H9 (cell line): Measurements from ENCODE around the gene TRAIP. TPM values are rescaled to one million over a fixed set of nuclear protein-coding genes. Genes with fewer than 3 reads are reported as not detected.

Source experiments
- DNase-seq: peaks from one replicate; pipeline ENCODE4 v3.0.0-alpha.2; 2017
- H2AFZ ChIP-seq: one replicate; pipeline ENCODE4 v1.6.1; 2013; ENCODE audit warnings: mild to moderate bottlenecking, low read length, control low read depth, moderate library complexity
- H2AK5ac ChIP-seq: 2 replicates; pipeline ENCODE4 v1.6.1; 2013; ENCODE audit warnings: low read length, control low read depth, mixed read lengths; ENCODE audit not compliant: insufficient read length
- H2BK120ac ChIP-seq: one replicate; pipeline ENCODE4 v1.6.1; 2013; ENCODE audit warnings: low read depth, mild to moderate bottlenecking, low read length, control low read depth, inconsistent platforms; ENCODE audit not compliant: poor library complexity, severe bottlenecking
- H2BK12ac ChIP-seq: 2 replicates; pipeline ENCODE4 v1.6.1; 2013; ENCODE audit warnings: low read length, control low read depth, mixed read lengths, low read depth; ENCODE audit not compliant: insufficient read length
- H2BK15ac ChIP-seq: 2 replicates; pipeline ENCODE4 v1.6.1; 2013; ENCODE audit warnings: low read depth, low read length, control low read depth
- H2BK20ac ChIP-seq: one replicate; pipeline ENCODE4 v1.6.1; 2013; ENCODE audit warnings: low read depth, mild to moderate bottlenecking, low read length, control low read depth, inconsistent platforms; ENCODE audit not compliant: poor library complexity, severe bottlenecking
- H2BK5ac ChIP-seq: 2 replicates; pipeline ENCODE4 v1.6.1; 2013; ENCODE audit warnings: low read length, control low read depth, mixed read lengths; ENCODE audit not compliant: insufficient read length
- H3K14ac ChIP-seq: 2 replicates; pipeline ENCODE4 v1.6.1; 2013; ENCODE audit warnings: low read length, control low read depth; ENCODE audit not compliant: insufficient read depth
- H3K18ac ChIP-seq: 2 replicates; pipeline ENCODE4 v1.6.1; 2013; ENCODE audit warnings: low read depth, mild to moderate bottlenecking, mixed read lengths, low read length, control low read depth; ENCODE audit not compliant: insufficient read length
- H3K23ac ChIP-seq: 2 replicates; pipeline ENCODE4 v1.6.1; 2013; ENCODE audit warnings: low read length, control low read depth, mixed read lengths, low read depth; ENCODE audit not compliant: insufficient read length
- H3K23me2 ChIP-seq: 2 replicates; pipeline ENCODE4 v1.6.1; 2013; ENCODE audit warnings: low read depth, mild to moderate bottlenecking, mixed read lengths, low read length, control low read depth; ENCODE audit not compliant: insufficient read length, poor library complexity, severe bottlenecking
- H3K27ac ChIP-seq: 2 replicates; pipeline ENCODE4 v1.5.1; 2013; ENCODE audit warnings: low read length, control low read depth, mixed read lengths, low read depth; ENCODE audit not compliant: insufficient read length
- H3K27me3 ChIP-seq: 2 replicates; pipeline ENCODE4 v1.6.1; 2013; ENCODE audit warnings: low read length, control low read depth, inconsistent platforms; ENCODE audit not compliant: insufficient read depth
- H3K4ac ChIP-seq: 2 replicates; pipeline ENCODE4 v1.6.1; 2013; ENCODE audit warnings: low read depth, mild to moderate bottlenecking, control low read depth, inconsistent platforms, low read length, moderate library complexity
- H3K4me1 ChIP-seq: 2 replicates; pipeline ENCODE4 v1.6.1; 2013; ENCODE audit warnings: low read length, control low read depth, inconsistent platforms; ENCODE audit not compliant: insufficient read depth
- H3K4me2 ChIP-seq: 2 replicates; pipeline ENCODE4 v1.6.1; 2013; ENCODE audit warnings: low read length, control low read depth, mixed read lengths; ENCODE audit not compliant: insufficient read length, insufficient read depth
- H3K56ac ChIP-seq: 2 replicates; pipeline ENCODE4 v1.6.1; 2013; ENCODE audit warnings: low read depth, mild to moderate bottlenecking, mixed read lengths, low read length, control low read depth; ENCODE audit not compliant: insufficient read length
- H3K79me1 ChIP-seq: 2 replicates; pipeline ENCODE4 v1.6.1; 2013; ENCODE audit warnings: low read depth, mild to moderate bottlenecking, moderate library complexity, low read length, control low read depth, inconsistent platforms; ENCODE audit not compliant: insufficient read depth, poor library complexity, severe bottlenecking
- H3K79me2 ChIP-seq: 2 replicates; pipeline ENCODE4 v1.6.1; 2013; ENCODE audit warnings: low read length, control low read depth, inconsistent platforms; ENCODE audit not compliant: insufficient read depth
- H3K9ac ChIP-seq: 2 replicates; pipeline ENCODE4 v1.6.1; 2013; ENCODE audit warnings: low read length, control low read depth, mixed read lengths; ENCODE audit not compliant: insufficient read length; ENCODE audit errors: extremely low read depth
- H3K9me3 ChIP-seq: one replicate; pipeline ENCODE4 v1.6.1; 2013; ENCODE audit warnings: low read depth, low read length, inconsistent platforms; ENCODE audit not compliant: control insufficient read depth
- H3T11ph ChIP-seq: one replicate; pipeline ENCODE4 v1.6.1; 2013; ENCODE audit warnings: mild to moderate bottlenecking, low read length, control low read depth, inconsistent platforms
- H4K20me1 ChIP-seq: one replicate; pipeline ENCODE4 v1.6.1; 2013; ENCODE audit not compliant: control insufficient read depth, insufficient read length, insufficient read depth
- H4K5ac ChIP-seq: 2 replicates; pipeline ENCODE4 v1.6.1; 2013; ENCODE audit warnings: low read depth, mild to moderate bottlenecking, mixed read lengths, low read length, control low read depth; ENCODE audit not compliant: insufficient read length
- H4K8ac ChIP-seq: replicated peaks from 2 replicates; pipeline ENCODE4 v1.6.1; 2013; ENCODE audit warnings: low read length, control low read depth, mixed read lengths, low read depth; ENCODE audit not compliant: insufficient read length
- H4K91ac ChIP-seq: 2 replicates; pipeline ENCODE4 v1.6.1; 2013; ENCODE audit warnings: low read depth, mild to moderate bottlenecking, moderate library complexity, mixed read lengths, low read length, control low read depth; ENCODE audit not compliant: insufficient read length
- H3K27ac Mint-ChIP-seq, 3 experiments: 2 replicates in 2 of 3; 3 replicates in 1 of 3; pipeline ENCODE4 v1.8.0; 2020 to 2021; ENCODE audit warnings: mixed read lengths in 3 of 3, mild to moderate bottlenecking in 1 of 3, moderate library complexity in 1 of 3
- H3K27me3 Mint-ChIP-seq: 2 replicates; pipeline ENCODE4 v1.8.0; 2021; ENCODE audit warnings: low read depth, mild to moderate bottlenecking, moderate library complexity, mixed read lengths
- H3K36me3 Mint-ChIP-seq, 3 experiments: 2 replicates in 2 of 3; 3 replicates in 1 of 3; pipeline ENCODE4 v1.8.0; 2020 to 2021; ENCODE audit warnings: low read depth in 3 of 3, mixed read lengths in 3 of 3; ENCODE audit not compliant: insufficient read depth in 1 of 3
- H3K4me1 Mint-ChIP-seq, 2 experiments: 2 replicates each; pipeline ENCODE4 v1.8.0; 2020; ENCODE audit warnings: mixed read lengths in 2 of 2
- H3K4me3 Mint-ChIP-seq, 2 experiments: 2 replicates in 1 of 2; 3 replicates in 1 of 2; pipeline ENCODE4 v1.8.0; 2020 to 2021; ENCODE audit warnings: mild to moderate bottlenecking in 2 of 2, mixed read lengths in 2 of 2, moderate library complexity in 1 of 2
- H3K9me3 Mint-ChIP-seq, 2 experiments: 2 replicates in 1 of 2; 3 replicates in 1 of 2; pipeline ENCODE4 v1.8.0; 2020; ENCODE audit warnings: mild to moderate bottlenecking in 2 of 2, mixed read lengths in 2 of 2, moderate library complexity in 1 of 2
- WGBS: extraction: QIAGEN DNeasy Blood & Tissue Kit; methylation state at CpG from one replicate; pipeline ENCODE4 v1.1.7; 2013; ENCODE audit warnings: missing lambda C conversion rate, low lambda C conversion rate, mixed read lengths; ENCODE audit not compliant: insufficient read length; ENCODE audit errors: extremely low coverage; 5-methylcytosine and 5-hydroxymethylcytosine counted together
- total RNA-seq: library from RNA; stranded (reverse); gene quantifications from 2 replicates; pipeline ENCODE4 v1.2.1, GENCODE V29; 2021
- TF ChIP-seq, protein P1 (sequence below): fragments of 200-600 bp; sonication (generic); conservative IDR thresholded peaks from 3 replicates; pipeline ENCODE4 v1.8.0; 2021; ENCODE audit warnings: antibody characterized with exemption, mild to moderate bottlenecking

Gene TRAIP
- total RNA-seq, 1 experiment from 2014 or later: 36.7 TPM

DNA sequence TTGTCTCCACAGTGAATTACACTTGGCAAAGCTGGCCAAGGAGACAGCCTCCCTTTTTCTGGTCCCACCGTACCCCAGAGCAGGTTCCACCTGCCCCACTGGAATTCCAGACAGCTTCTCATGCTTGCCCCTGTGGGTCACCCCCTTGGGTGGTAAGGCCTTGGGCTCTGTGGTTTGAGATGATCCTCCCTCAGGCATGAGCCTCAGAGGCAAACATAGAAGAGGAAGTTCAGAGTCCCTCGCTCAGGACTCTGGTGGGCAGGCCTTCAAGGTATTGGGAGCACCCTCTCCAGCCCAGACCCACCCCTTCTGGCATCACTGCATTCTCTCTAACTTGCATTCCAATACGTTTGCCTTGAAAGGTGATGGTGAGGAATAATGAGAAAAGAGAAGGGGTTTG is 25.0 kb downstream of the TRAIP start:
- no peak overlapping the region for H2AFZ ChIP-seq
- no peak overlapping the region for H3K14ac ChIP-seq
- no peaks in the 10 kb centered on the region for H3K27me3 ChIP-seq
- no peak overlapping the region for H2BK5ac ChIP-seq
- H2AK5ac ChIP-seq: no peak overlapping the region
- H3K9me3 ChIP-seq: no peaks in the 10 kb centered on the region
- no peaks in the 10 kb centered on the region for H3K79me2 ChIP-seq
- Mint-ChIP-seq H3K27me3 (no peaks in the 10 kb centered on the region), H3K9me3 (no peaks in the 10 kb centered on the region), H3K27ac (no peak overlapping the region), H3K36me3 (peaks cover 19 to 68% (median 46%) of the 10 kb centered on the region in 3 experiments; a peak in 6 of 7 replicates), H3K4me1 (no peaks in the 10 kb centered on the region), H3K4me3 (no peak overlapping the region)
- no peak overlapping the region for H2BK20ac ChIP-seq
- H3K23ac ChIP-seq: no peak overlapping the region
- H3K18ac ChIP-seq: no peak overlapping the region
- no peak overlapping the region for H3K4ac ChIP-seq
- H2BK15ac ChIP-seq: no peak overlapping the region
- H4K91ac ChIP-seq: no peak overlapping the region
- no peaks in the 10 kb centered on the region for H3K23me2 ChIP-seq
- H2BK12ac ChIP-seq: no peak overlapping the region
- H2BK120ac ChIP-seq: no peak overlapping the region
- H4K8ac ChIP-seq: no peak overlapping the region
- H3K9ac ChIP-seq: no peak overlapping the region
- TF ChIP-seq, protein P1, sequence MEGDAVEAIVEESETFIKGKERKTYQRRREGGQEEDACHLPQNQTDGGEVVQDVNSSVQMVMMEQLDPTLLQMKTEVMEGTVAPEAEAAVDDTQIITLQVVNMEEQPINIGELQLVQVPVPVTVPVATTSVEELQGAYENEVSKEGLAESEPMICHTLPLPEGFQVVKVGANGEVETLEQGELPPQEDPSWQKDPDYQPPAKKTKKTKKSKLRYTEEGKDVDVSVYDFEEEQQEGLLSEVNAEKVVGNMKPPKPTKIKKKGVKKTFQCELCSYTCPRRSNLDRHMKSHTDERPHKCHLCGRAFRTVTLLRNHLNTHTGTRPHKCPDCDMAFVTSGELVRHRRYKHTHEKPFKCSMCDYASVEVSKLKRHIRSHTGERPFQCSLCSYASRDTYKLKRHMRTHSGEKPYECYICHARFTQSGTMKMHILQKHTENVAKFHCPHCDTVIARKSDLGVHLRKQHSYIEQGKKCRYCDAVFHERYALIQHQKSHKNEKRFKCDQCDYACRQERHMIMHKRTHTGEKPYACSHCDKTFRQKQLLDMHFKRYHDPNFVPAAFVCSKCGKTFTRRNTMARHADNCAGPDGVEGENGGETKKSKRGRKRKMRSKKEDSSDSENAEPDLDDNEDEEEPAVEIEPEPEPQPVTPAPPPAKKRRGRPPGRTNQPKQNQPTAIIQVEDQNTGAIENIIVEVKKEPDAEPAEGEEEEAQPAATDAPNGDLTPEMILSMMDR: no peak
- H3K56ac ChIP-seq: no peak overlapping the region
- no peak for DNase-seq
- no CpG with 5 or more reads among the region's 3 CpGs for WGBS
- no peaks in the 10 kb centered on the region for H3K79me1 ChIP-seq
- no peak overlapping the region for H3K4me2 ChIP-seq
- H3K27ac ChIP-seq: no peak overlapping the region
- H3K4me1 ChIP-seq: no peaks in the 10 kb centered on the region
- no peaks in the 10 kb centered on the region for H4K20me1 ChIP-seq
- H3T11ph ChIP-seq: no peak overlapping the region
- H4K5ac ChIP-seq: no peak overlapping the region
